Measurements from ENCODE around the gene DNAH17. TPM values are rescaled to one million over a fixed set of nuclear protein-coding genes. Genes with fewer than 3 reads are reported as not detected.

DNAH17 gene
- total and polyA plus RNA-seq, 2 of the 13 experiments (the other 11 are each of a cell fraction or from before 2014, with no cell fraction given), result 0.86 to 1.6 TPM

- peak; percentile 96 for TF ChIP-seq ZSCAN29 (CRISPR knock-in tag; conservative IDR thresholded peaks at IDR 0.05)
- TF ChIP-seq MYC (CRISPR knock-in tag; IDR thresholded peaks at IDR 0.05; ENCODE audit: borderline replicate concordance), result peak; percentile 58; the same call in 1 of the 2 replicates
- TF ChIP-seq POLR2A (IDR thresholded peaks at IDR 0.05; ENCODE audit: insufficient read depth in 1 of 2, low read depth in 2 of 2, low read length in 2 of 2), result peak in 1 of 2 experiments; percentile 28; a peak in 1 of 4 replicates
- no peak for TF ChIP-seq SOX6 (IDR thresholded peaks at IDR 0.05)
- peak; percentile 99 for TF ChIP-seq SOX6 (CRISPR knock-in tag; IDR thresholded peaks at IDR 0.05)
- TF ChIP-seq ZUFSP (CRISPR knock-in tag; IDR thresholded peaks at IDR 0.05; ENCODE audit: borderline replicate concordance), result no peak
- no peak for TF ChIP-seq TMF1 (CRISPR knock-in tag; IDR thresholded peaks at IDR 0.05; ENCODE audit: low read depth)
- no peak for TF ChIP-seq ZSCAN12 (CRISPR knock-in tag; IDR thresholded peaks at IDR 0.05)
- TF ChIP-seq NONO (IDR thresholded peaks at IDR 0.05), result no peak
- peak; percentile 96 for TF ChIP-seq NONO (CRISPR knock-in tag; conservative IDR thresholded peaks at IDR 0.05)
- TF ChIP-seq, protein P1, sequence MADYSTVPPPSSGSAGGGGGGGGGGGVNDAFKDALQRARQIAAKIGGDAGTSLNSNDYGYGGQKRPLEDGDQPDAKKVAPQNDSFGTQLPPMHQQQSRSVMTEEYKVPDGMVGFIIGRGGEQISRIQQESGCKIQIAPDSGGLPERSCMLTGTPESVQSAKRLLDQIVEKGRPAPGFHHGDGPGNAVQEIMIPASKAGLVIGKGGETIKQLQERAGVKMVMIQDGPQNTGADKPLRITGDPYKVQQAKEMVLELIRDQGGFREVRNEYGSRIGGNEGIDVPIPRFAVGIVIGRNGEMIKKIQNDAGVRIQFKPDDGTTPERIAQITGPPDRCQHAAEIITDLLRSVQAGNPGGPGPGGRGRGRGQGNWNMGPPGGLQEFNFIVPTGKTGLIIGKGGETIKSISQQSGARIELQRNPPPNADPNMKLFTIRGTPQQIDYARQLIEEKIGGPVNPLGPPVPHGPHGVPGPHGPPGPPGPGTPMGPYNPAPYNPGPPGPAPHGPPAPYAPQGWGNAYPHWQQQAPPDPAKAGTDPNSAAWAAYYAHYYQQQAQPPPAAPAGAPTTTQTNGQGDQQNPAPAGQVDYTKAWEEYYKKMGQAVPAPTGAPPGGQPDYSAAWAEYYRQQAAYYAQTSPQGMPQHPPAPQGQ (CRISPR knock-in tag; IDR thresholded peaks at IDR 0.05; ENCODE audit: borderline replicate concordance), result no peak
- peak; percentile 95 for TF ChIP-seq HOXD1 (CRISPR knock-in tag; IDR thresholded peaks at IDR 0.05)
- TF ChIP-seq ZNF577 (CRISPR knock-in tag; IDR thresholded peaks at IDR 0.05; ENCODE audit: borderline replicate concordance, low read depth), result no peak
- TF ChIP-seq CBX1 (IDR thresholded peaks at IDR 0.05; ENCODE audit: low read depth), result no peak
- TF ChIP-seq, protein P2, sequence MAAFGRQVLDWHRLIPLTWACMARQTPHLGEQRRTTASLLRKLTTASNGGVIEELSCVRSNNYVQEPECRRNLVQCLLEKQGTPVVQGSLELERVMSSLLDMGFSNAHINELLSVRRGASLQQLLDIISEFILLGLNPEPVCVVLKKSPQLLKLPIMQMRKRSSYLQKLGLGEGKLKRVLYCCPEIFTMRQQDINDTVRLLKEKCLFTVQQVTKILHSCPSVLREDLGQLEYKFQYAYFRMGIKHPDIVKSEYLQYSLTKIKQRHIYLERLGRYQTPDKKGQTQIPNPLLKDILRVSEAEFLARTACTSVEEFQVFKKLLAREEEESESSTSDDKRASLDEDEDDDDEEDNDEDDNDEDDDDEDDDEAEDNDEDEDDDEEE (CRISPR knock-in tag; IDR thresholded peaks at IDR 0.05), result peak; percentile 88; the same call in 1 of the 2 replicates
- TF ChIP-seq ZNF3 (CRISPR knock-in tag; IDR thresholded peaks at IDR 0.05), result peak; percentile 81
- TF ChIP-seq ZNF318 (CRISPR knock-in tag; IDR thresholded peaks at IDR 0.05), result peak; percentile 89; the same call in 1 of the 2 replicates
- TF ChIP-seq PHB2 (IDR thresholded peaks at IDR 0.05; ENCODE audit: partially characterized antibody), result no peak
Measured at GRCh38 chr17:78421534-78422266, 155.5 kb downstream of the DNAH17 start (continued).

All from HepG2 (cell line).